ENCODE results near the gene LIME1. TPM values are rescaled to one million over a fixed set of nuclear protein-coding genes. Genes with fewer than 3 reads are reported as not detected.

Gene LIME1
- total and polyA plus RNA-seq, 2 of the 8 experiments (the other 6 are each of a cell fraction or from before 2014, with no cell fraction given) = 4.5 to 5.9 TPM

GRCh38 chr20:63694584-63695423, 41.7 kb upstream of the LIME1 start (continued):
- TF ChIP-seq CTCF (IDR thresholded peaks at IDR 0.05; ENCODE audit: control extremely low read depth in 1 of 3, insufficient read depth in 1 of 3, low read depth in 1 of 3, low read length in 3 of 3) = no peak
- no peak for TF ChIP-seq CHD7 (IDR thresholded peaks at IDR 0.05; ENCODE audit: insufficient replicate concordance, low read length)
- TF ChIP-seq RXRA (IDR thresholded peaks at IDR 0.05; ENCODE audit: insufficient read depth, low read depth, low read length) = no peak
- TF ChIP-seq SUZ12 (IDR thresholded peaks at IDR 0.05; ENCODE audit: low read length) = no peak
- no peak for TF ChIP-seq YY1 (IDR thresholded peaks at IDR 0.05; ENCODE audit: low read depth, low read length)
- TF ChIP-seq SP4 (IDR thresholded peaks at IDR 0.05; ENCODE audit: low read length) = no peak
- no peak for TF ChIP-seq NRF1 (IDR thresholded peaks at IDR 0.05; ENCODE audit: low read depth, low read length)
